Mucosa of descending colon (tissue), 3 donors: ENCODE data around the gene PET117. TPM values are rescaled to one million over a fixed set of nuclear protein-coding genes. Genes with fewer than 3 reads are reported as not detected.

Source experiments
- ATAC-seq: fragments of 200-7000 bp; cut with Tn5 transposase; one replicate; pipeline ENCODE4 v1.9.1; 2020; ENCODE audit warnings: mild to moderate bottlenecking, moderate library complexity
- DNase-seq, 3 donors: peaks; one replicate each; pipeline ENCODE4 v3.0.0-alpha.2; 2020
- H3K36me3 ChIP-seq: fragments of 200-600 bp; one replicate; pipeline ENCODE4 v1.8.0; 2021; ENCODE audit warnings: low read depth, mild to moderate bottlenecking
- H3K4me1 ChIP-seq: fragments of 200-600 bp; one replicate; pipeline ENCODE4 v1.8.0; 2021; ENCODE audit warnings: low read depth, mild to moderate bottlenecking
- H3K4me3 ChIP-seq: fragments of 200-600 bp; one replicate; pipeline ENCODE4 v1.8.0; 2021; ENCODE audit warnings: mild to moderate bottlenecking
- H3K9me3 ChIP-seq: fragments of 200-600 bp; one replicate; pipeline ENCODE4 v1.8.0; 2021; ENCODE audit warnings: mild to moderate bottlenecking
- intact Hi-C, 2 donors: fragments of 100-400 bp; cut with DNase I in 1 of 2; cut with micrococcal nuclease in 1 of 2; formaldehyde crosslinking; loops; one replicate each; pipeline versions ENCODE4 v1.11.0 to v1.11.1; 2022; cut with DNase I, micrococcal nuclease
- total RNA-seq, 3 donors: library from RNA; stranded (reverse); fragmentation: NEBNext Ultra II Directional in 2 of 3; extraction: Animal tissue kit (Norgen Biotek cat#: 25700) in 2 of 3; gene quantifications; one replicate each; pipeline versions ENCODE4 v1.2.1 to v1.2.4, GENCODE V29; 2021 to 2023
- TF ChIP-seq, protein P1 (sequence below): fragments of 200-600 bp; IDR thresholded peaks from one replicate; pipeline ENCODE4 v1.8.0; 2022; ENCODE audit warnings: antibody characterized with exemption, mild to moderate bottlenecking
- donor health status: DM: no; HTN: no; CAD: no; lungs with moderate emphysema.
- donor health status: DM: no; HTN: no; CAD: no.
- donor health status: DM: no; HTN: yes; CAD: no.

Gene PET117
- total RNA-seq, 3 donors from 2014 or later = 13.6 to 25.6 (median 14.7) TPM

DNA sequence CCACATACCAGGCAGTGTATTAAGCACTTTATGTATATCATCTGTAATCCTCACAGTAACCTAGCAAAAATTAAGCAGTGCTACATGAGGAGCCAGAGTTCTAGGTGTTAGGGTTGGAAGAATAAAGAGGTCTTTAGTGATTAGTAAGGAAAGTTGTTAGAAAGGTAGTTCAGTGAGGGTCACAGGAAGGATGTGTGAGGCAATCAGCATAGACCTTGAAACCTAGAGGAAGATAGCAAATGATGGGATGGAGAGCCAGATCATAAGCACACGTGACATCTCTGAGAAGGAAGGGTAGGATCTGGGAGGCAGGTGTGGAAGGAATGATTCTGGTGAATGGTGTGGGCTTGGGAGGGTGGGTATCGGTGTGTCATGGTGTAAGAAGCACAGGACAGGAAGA lies 2.2 kb downstream of the PET117 start:
- Histone ChIP-seq H3K36me3 (no peaks in the 10 kb centered on the region), H3K4me1 (peaks cover 10% of the 10 kb centered on the region), H3K4me3 (no peak overlapping the region), H3K9me3 (no peaks in the 10 kb centered on the region)
- no peak for DNase-seq
- ATAC-seq = no peak
- intact Hi-C loops = no loop called here
- TF ChIP-seq, protein P1, sequence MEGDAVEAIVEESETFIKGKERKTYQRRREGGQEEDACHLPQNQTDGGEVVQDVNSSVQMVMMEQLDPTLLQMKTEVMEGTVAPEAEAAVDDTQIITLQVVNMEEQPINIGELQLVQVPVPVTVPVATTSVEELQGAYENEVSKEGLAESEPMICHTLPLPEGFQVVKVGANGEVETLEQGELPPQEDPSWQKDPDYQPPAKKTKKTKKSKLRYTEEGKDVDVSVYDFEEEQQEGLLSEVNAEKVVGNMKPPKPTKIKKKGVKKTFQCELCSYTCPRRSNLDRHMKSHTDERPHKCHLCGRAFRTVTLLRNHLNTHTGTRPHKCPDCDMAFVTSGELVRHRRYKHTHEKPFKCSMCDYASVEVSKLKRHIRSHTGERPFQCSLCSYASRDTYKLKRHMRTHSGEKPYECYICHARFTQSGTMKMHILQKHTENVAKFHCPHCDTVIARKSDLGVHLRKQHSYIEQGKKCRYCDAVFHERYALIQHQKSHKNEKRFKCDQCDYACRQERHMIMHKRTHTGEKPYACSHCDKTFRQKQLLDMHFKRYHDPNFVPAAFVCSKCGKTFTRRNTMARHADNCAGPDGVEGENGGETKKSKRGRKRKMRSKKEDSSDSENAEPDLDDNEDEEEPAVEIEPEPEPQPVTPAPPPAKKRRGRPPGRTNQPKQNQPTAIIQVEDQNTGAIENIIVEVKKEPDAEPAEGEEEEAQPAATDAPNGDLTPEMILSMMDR = no peak

DNA sequence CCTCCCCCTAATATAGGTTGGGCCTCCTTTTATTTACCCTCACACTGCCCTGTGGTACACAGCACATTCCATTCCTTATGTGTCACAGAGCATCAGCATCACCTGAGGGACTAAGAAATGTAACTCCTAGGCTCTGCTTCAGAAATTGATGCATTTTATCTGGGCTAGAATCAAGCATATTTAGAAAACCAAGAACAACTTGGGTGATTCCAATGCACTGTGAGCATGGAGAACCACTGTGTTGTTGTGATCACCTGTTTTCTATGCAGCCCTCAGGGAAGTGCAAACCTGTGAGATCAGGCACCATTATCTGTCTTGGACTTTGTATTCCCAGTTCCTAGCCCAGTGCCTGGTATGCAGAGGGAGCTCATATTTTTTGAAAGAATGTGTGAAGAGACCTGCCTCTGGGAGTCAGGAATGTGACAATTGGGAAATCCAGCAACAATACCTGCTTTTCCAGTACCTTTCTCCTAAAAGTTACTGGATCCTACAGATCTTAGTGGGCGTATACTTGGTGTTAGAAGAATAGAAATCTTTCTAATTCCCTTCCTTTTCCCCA lies 7.0 kb downstream of the PET117 start:
- Histone ChIP-seq H3K36me3 (no peaks in the 10 kb centered on the region), H3K9me3 (no peaks in the 10 kb centered on the region), H3K4me3 (no peak overlapping the region), H3K4me1 (peaks cover 4% of the 10 kb centered on the region)
- TF ChIP-seq, protein P1 = no peak
- no peak for DNase-seq
- intact Hi-C loops = no loop called here
- ATAC-seq = peak; percentile 45

DNA sequence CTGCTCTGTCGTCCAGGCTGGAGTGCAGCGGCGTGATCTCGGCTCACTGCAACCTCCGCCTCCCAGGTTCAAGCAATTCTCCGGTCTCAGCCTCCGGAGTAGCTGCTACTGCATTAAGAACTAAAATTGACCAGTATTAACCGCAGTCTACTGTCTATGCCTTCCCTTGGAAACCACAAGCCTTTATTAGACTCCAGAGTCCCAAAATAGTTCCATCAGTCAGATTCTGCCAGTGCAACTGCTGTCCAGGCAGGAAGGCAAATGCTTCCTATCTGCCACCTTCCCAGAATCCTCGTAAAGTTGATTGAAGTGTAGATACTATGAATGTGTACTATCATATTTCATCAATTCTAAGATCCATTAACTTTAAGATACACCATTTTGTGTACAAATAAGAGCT lies 16.7 kb downstream of the PET117 start:
- H3K4me3 ChIP-seq = no peak overlapping the region
- no peak for ATAC-seq
- no peaks in the 10 kb centered on the region for H3K36me3 ChIP-seq
- no peaks in the 10 kb centered on the region for H3K4me1 ChIP-seq
- intact Hi-C loops = no loop called here
- no peak for DNase-seq
- TF ChIP-seq, protein P1 = no peak
- no peaks in the 10 kb centered on the region for H3K9me3 ChIP-seq

DNA sequence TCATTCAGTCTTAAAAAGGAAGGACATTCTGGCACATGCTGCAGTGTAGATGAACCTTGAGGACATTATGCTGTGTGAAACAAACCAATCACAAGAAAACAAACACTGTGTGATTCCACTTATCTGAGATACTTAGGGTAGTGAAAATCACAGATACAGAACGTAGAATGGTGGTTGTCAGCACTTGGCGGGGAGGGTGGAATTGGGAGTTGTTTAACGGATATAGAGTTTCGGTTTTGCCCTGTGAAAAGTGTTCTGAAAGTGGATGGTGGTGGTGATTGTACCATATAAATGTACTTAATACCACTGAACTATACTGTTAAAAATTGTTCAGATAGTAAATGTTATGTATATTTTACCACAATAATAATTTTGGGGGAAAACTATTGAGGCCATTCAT lies 18.4 kb downstream of the PET117 start:
- H3K36me3 ChIP-seq = no peaks in the 10 kb centered on the region
- no peaks in the 10 kb centered on the region for H3K9me3 ChIP-seq
- no peaks in the 10 kb centered on the region for H3K4me1 ChIP-seq
- ATAC-seq (no peak), DNase-seq (no peak)
- no peak overlapping the region for H3K4me3 ChIP-seq
- intact Hi-C loops = no loop called here
- TF ChIP-seq, protein P1 = no peak

DNA sequence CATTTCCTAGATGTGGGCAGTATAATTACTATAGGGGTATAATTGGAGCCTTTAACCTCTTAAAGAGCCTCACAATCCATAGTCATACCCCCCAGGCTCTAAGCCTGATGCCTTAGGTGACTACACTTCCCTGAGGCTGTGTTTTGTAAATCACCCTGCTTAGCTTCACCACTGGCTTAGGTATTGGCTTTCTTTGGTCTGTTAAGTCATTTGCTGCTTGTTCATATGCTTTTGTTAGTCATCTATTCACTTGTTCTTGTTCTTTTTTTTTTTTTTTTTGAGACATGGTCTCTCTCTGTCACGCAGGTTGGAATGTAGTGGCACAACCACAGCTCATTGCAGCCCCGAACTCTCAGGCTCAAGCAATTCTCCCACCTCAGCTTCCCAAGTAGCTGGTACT lies 26.7 kb downstream of the PET117 start:
- DNase-seq = no peak
- no peaks in the 10 kb centered on the region for H3K36me3 ChIP-seq
- peaks cover 13% of the 10 kb centered on the region for H3K4me1 ChIP-seq
- H3K9me3 ChIP-seq = no peaks in the 10 kb centered on the region
- intact Hi-C loops = no loop called here
- no peak for ATAC-seq
- no peak overlapping the region for H3K4me3 ChIP-seq
- TF ChIP-seq, protein P1 = no peak

DNA sequence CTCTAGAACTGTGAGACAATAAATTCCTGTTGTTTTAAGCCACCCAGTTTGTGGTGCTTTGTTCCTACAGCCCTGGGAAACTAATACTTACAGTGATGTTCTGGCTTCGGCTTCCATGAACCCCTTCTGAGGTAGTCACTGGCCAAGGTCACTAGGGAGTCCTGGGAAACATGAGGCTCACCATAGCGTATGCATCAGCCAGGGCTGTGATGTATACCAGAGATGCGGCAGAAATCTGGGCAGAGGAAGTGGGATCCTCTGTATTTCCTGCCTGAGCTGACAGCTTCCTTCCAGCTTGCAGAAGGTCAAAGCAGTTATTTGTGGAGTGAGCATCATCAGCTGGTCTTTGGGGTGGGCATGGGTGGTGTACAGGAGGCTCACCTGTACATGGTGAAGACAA lies 27.9 kb downstream of the PET117 start:
- TF ChIP-seq, protein P1 = no peak
- no peak overlapping the region for H3K4me3 ChIP-seq
- no peaks in the 10 kb centered on the region for H3K36me3 ChIP-seq
- DNase-seq = no peak
- intact Hi-C loops = no loop called here
- no peak for ATAC-seq
- no peaks in the 10 kb centered on the region for H3K9me3 ChIP-seq
- peaks cover 13% of the 10 kb centered on the region for H3K4me1 ChIP-seq
